Measurements from ENCODE around the gene PPP1CB.
A peak's percentile ranks its signal among the peaks of the same experiment; 100 is the strongest.

The PPP1CB gene

DNA sequence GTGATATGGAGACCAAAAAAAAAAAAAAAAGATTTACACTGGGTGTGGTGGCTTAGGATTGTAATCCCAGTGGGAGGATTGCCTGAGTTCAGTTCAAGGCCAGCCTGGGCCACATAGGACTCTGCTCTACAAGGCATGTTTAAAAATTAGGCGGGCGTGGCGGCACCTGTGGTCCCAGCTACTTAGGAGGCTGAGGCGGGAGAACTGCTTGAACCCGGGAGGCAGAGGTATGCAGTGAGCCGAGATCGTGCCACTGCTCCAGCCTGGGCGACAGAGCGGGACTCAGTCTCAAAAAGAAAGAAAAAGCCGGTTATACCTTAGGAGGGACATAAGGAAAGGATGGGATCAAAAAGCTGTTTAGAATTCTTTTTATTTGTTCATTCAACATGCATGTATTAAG, 58.3 kb downstream of the PPP1CB start:
- peak overlapping the region; percentile 73 for H3K4me3 ChIP-seq (ENCODE audit: low read length)
- no peaks in the 10 kb centered on the region for H3K79me2 ChIP-seq (ENCODE audit: control insufficient read depth, low read length)
- peaks cover 16% of the 10 kb centered on the region for H3F3A ChIP-seq (ENCODE audit: control insufficient read depth, insufficient read depth)
- H3K9me3 ChIP-seq (ENCODE audit: control insufficient read depth, insufficient read depth, low read length): no peaks in the 10 kb centered on the region
- H3K27ac ChIP-seq (ENCODE audit: low read depth, low read length): no peak overlapping the region; the same call in 1 of the 2 replicates
- H3K4me2 ChIP-seq (ENCODE audit: low read length): peak overlapping the region; percentile 76
- H3K4me1 ChIP-seq (ENCODE audit: control insufficient read depth, low read length): peaks cover 14% of the 10 kb centered on the region
- H3K36me3 ChIP-seq (ENCODE audit: control insufficient read depth, low read length): no peaks in the 10 kb centered on the region; the same call in 1 of the 2 replicates
- no peak for TF ChIP-seq EZH2phosphoT487 (IDR thresholded peaks at IDR 0.05; ENCODE audit: borderline replicate concordance, low read length)
- TF ChIP-seq, protein P1, sequence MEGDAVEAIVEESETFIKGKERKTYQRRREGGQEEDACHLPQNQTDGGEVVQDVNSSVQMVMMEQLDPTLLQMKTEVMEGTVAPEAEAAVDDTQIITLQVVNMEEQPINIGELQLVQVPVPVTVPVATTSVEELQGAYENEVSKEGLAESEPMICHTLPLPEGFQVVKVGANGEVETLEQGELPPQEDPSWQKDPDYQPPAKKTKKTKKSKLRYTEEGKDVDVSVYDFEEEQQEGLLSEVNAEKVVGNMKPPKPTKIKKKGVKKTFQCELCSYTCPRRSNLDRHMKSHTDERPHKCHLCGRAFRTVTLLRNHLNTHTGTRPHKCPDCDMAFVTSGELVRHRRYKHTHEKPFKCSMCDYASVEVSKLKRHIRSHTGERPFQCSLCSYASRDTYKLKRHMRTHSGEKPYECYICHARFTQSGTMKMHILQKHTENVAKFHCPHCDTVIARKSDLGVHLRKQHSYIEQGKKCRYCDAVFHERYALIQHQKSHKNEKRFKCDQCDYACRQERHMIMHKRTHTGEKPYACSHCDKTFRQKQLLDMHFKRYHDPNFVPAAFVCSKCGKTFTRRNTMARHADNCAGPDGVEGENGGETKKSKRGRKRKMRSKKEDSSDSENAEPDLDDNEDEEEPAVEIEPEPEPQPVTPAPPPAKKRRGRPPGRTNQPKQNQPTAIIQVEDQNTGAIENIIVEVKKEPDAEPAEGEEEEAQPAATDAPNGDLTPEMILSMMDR (IDR thresholded peaks at IDR 0.05; ENCODE audit: low read depth, low read length, poor library complexity, severe bottlenecking): no peak
- no peaks in the 10 kb centered on the region for H4K20me1 ChIP-seq (ENCODE audit: control insufficient read depth, insufficient read depth, low read depth, low read length)
- H3K9me2 ChIP-seq (replicated peaks; ENCODE audit: control insufficient read depth, low read length): no peaks in the 10 kb centered on the region
- H3K27me3 ChIP-seq (ENCODE audit: control insufficient read depth, low read length): no peaks in the 10 kb centered on the region

DNA sequence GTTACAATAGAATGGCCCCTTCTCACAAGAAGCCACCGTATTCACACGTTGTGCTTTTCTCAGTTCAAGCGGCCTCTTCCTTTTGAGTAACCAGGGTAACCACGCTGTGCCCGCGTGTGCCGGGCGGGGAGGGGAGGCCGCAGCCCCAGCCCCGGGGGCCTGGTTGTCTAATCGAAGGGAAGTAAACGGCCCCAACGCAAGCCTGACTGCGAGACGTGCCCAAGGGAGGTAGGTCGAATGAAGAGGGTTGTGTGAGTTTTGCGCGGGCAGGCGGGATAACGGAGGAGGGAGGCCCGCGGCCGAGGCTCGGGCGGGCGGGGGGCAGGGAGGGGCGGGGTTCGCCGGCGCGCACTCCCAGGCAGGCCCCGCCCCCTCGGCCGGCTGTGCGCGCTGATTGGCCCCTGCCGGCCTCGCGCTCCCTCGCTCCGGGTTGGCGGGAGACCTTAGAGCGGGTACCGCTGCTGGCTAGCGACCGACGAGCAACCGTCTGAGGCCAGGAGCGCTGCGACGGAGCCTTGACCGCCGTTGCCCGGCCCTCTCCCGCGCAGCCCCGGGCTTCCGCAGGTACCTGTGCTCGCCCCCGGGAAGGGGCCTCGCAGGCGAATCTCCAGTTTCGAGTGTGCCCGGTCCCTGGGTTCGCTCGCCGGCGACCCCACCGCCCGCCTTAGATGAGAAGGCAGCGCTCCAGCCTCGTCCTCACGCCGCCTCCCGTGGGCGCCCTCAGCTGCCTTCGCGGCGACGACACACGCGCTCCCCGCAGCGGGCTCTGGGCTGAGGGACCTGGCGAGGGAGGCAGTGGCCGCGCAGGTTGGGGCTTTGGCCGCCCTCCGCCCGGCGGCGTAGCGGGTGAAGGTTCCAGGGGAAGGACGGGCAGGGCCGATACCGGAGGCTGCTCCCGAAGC, 59.0 kb downstream of the PPP1CB start, which contains the start of gene SPDYA:
Gene SPDYA, plus strand, starts transcription at position 451 of the 902 bp plus-strand sequence. CDS start 5,181 bp downstream, outside the sequence.
- Histone ChIP-seq H3K9me2 (replicated peaks; ENCODE audit: control insufficient read depth, low read length) (no peaks in the 10 kb centered on the region), H3K4me3 (ENCODE audit: low read length) (peak within 1 kb of the TSS; percentile 73), H3K27ac (ENCODE audit: low read depth, low read length) (no peak within 1 kb of the TSS; the same call in 1 of the 2 replicates), H4K20me1 (ENCODE audit: control insufficient read depth, insufficient read depth, low read depth, low read length) (no peaks in the 10 kb centered on the region), H3K36me3 (ENCODE audit: control insufficient read depth, low read length) (no peaks in the 10 kb centered on the region), H3K27me3 (ENCODE audit: control insufficient read depth, low read length) (peaks cover under 1% of the 10 kb centered on the region), H3F3A (ENCODE audit: control insufficient read depth, insufficient read depth) (peaks cover 16% of the 10 kb centered on the region), H3K9me3 (ENCODE audit: control insufficient read depth, insufficient read depth, low read length) (no peaks in the 10 kb centered on the region), H3K4me1 (ENCODE audit: control insufficient read depth, low read length) (peaks cover 14% of the 10 kb centered on the region), H3K79me2 (ENCODE audit: control insufficient read depth, low read length) (no peaks in the 10 kb centered on the region), H3K4me2 (ENCODE audit: low read length) (peak within 1 kb of the TSS; percentile 76)
- TF ChIP-seq, protein P1 (IDR thresholded peaks at IDR 0.05; ENCODE audit: low read depth, low read length, poor library complexity, severe bottlenecking): no peak
- TF ChIP-seq EZH2phosphoT487 (IDR thresholded peaks at IDR 0.05; ENCODE audit: borderline replicate concordance, low read length): no peak

DNA sequence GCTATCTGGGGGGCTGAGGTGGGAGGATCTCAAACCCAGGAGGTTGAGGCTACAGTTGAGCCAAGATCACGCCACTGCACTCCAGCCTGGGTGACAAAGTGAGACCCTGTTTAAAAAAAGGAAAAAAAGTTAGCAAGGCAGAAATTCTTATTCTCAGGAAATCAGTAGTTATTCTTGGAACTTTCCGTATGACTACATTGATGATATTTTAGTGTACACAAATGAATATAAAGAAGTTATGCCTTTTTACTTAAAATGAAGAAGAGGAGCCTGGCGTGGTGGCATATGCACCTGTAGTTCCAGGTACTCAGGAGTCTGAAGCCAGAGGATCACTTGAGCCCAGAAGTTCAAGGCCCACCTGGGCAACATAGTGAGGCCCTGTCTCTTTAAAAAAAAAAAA, 66.4 kb downstream of the PPP1CB start:
- no peaks in the 10 kb centered on the region for H3K4me1 ChIP-seq (ENCODE audit: control insufficient read depth, low read length)
- no peaks in the 10 kb centered on the region for H3K9me3 ChIP-seq (ENCODE audit: control insufficient read depth, insufficient read depth, low read length)
- H3F3A ChIP-seq (ENCODE audit: control insufficient read depth, insufficient read depth): no peaks in the 10 kb centered on the region
- H3K4me3 ChIP-seq (ENCODE audit: low read length): no peak overlapping the region
- H3K4me2 ChIP-seq (ENCODE audit: low read length): no peak overlapping the region
- no peak overlapping the region for H3K27ac ChIP-seq (ENCODE audit: low read depth, low read length)
- no peaks in the 10 kb centered on the region for H3K9me2 ChIP-seq (replicated peaks; ENCODE audit: control insufficient read depth, low read length)
- H3K79me2 ChIP-seq (ENCODE audit: control insufficient read depth, low read length): no peaks in the 10 kb centered on the region
- H3K27me3 ChIP-seq (ENCODE audit: control insufficient read depth, low read length): peaks cover 9% of the 10 kb centered on the region
- TF ChIP-seq, protein P1 (IDR thresholded peaks at IDR 0.05; ENCODE audit: low read depth, low read length, poor library complexity, severe bottlenecking): no peak
- no peak for TF ChIP-seq EZH2phosphoT487 (IDR thresholded peaks at IDR 0.05; ENCODE audit: borderline replicate concordance, low read length)
- no peaks in the 10 kb centered on the region for H3K36me3 ChIP-seq (ENCODE audit: control insufficient read depth, low read length)
- no peaks in the 10 kb centered on the region for H4K20me1 ChIP-seq (ENCODE audit: control insufficient read depth, insufficient read depth, low read depth, low read length)

Measured in DOHH2 (cell line).